Measurements from ENCODE around the gene VSTM1.
"Not testable (repeated sequence)": the region's sequence is repeated elsewhere in the genome, so short reads cannot be mapped to it uniquely, and the experiment has no call there.

The VSTM1 gene

DNA sequence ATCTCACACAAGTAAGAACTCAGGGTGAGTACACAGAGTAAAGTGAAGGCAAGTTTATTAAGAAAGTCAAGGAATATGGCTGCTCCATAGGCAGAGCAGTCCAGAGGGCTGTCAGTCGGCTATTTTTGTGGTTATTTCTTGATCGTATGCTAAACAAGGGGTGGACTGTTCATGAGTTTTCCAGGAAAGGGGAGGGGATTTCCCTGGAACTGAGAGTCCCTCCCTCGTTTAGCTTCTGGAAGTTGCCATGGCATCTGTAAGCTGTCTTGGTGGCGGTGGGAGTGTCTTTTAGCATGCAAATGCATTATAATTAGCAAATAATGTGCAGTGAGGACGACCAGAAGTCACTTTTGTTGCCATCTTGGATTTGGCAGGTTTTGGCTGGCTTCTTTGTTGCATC, 5.8 kb upstream of the VSTM1 start:
- FAIRE-seq: no peak

DNA sequence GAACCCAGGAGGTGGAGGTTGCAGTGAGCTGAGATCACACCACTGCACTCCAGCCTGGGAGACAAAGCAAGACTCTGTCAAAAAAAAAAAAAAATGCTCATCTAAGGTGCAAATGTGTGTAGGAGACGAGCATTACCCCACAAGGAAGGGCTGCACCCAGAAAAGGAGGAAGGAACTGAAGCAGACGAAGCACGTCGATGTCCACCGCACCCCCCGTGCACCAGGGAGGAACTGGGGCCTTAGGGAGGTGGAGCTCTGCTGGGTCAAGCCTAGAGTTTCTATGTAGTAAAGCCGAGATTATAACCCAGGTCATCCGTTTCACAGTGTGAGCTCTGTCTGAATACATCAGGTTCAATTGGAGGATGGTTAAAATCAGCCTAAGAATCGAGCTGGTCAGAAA, 1.1 kb downstream of the VSTM1 start:
- FAIRE-seq: no peak

DNA sequence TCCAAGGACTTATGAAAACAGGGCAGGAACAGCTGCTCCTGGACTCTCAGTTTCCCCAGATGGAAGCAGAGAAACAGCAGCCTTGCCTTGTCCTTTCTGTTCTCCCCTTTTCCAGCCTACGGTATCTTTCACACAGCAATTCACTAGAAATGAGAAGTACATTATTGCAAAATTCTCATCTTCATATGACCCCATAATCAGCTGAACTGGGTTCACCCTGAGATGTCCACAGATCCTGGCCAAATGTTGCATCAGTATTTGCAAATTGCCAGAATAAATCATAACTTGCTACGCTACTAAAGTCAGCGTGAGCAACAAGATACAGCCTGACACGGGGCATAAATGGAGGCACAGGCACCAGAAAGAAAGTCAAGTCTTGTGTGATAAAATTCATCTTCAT, 16.1 kb downstream of the VSTM1 start:
- no peak for FAIRE-seq

DNA sequence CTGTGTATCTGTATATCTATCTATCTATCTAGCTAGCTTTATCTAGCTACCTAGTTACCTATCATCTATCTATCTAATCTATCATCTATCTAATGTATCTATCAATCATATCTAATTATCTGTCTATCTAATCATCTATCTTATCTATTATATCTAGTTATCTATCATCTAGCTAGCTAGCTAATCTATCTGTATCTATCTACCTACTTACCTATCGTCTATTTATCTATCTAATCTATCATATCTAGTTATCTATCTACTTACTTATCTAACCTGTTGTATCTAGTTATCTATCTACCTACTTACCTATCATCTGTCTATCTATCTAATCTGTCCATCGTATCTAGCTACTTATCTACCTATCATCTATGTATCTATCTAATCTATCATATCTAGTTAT, 17.9 kb downstream of the VSTM1 start:
- FAIRE-seq: no peak

DNA sequence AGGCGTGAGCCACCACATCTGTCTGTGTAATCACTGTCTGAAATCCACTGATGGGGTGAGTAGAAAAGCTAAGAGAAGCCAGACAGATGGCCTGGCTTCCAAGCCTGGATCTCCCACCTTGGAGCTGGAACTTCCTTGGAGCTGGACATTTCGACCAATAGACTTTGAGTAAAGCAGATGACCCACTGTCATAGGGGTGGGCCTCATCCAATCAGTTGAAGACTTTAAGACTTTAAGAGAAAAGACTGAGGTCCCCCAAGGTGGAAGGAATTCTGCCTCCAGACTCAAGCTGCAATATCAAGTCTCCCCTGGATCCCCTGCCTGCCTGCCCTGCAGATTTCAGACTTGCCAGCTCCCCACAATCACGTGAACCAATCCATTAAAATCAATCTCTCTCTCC, 20.7 kb downstream of the VSTM1 start:
- no peak for FAIRE-seq

DNA sequence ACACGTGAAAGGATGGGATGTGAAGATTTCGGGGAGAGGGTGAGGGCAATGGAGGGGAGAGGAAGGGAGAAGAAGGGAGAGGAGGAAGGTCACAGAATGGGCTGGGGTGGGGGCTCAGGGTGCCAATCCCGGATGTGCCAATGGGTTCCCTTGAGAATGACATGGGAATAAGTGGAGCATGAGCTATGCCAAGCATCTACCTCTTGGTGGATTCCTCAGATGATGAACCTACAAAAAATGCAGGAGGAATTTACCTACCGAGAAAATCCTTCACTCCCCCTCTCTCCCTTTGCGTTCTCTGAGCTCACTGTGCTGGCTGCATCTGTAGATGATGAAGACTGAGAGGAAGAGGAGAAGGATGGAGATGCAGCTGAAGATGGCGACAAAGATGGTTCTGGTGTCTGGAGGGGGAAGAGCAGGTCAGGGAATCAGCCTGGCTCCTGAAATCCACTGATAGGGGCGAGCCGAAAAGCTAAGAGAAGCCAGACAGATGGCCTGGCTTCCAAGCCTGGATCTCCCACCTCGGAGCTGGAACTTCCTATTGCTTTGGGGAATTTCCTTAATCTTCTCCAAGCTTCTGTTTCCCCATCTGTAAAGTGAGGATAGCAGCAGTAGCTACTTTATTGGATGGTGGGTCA, 21.6 kb downstream of the VSTM1 start:
- FAIRE-seq: no peak

DNA sequence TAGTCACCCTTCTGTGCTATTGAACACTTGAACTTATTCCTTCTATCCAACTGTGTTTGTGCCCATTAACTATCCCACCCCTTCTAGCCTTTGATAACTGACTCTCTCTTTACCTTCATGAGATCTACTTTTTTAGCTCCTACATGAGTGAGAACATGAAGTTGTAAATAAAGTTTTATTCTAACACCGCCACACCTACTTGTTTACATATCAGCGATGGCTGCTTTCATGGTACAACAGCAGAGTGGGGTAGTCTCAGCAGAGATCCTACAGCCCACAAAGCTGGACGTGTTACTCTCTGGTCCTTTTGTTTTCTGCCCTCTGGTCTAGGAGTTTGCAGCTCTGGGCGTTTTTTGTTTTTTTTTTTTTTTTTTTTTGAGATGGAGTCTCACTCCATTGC, 23.7 kb downstream of the VSTM1 start:
- no peak for FAIRE-seq

DNA sequence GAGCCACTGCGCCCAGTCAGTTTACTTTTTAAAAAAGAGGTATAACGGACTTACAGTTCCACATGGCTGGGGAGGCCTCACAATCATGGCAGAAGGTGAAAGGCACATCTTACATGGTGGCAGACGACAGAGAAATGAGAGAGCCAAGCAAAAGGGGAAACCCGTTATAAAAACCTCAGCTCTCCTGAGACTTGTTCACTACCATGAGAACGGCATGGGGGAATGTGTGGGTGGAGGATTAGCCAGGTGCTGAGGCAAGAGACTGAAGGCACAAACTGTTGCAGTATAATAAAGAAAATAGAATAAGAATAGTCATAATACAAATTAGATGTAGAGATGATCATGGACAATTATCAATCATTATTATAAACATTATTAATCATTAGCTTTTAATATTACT, 27.2 kb downstream of the VSTM1 start:
- FAIRE-seq: not testable (repeated sequence)

DNA sequence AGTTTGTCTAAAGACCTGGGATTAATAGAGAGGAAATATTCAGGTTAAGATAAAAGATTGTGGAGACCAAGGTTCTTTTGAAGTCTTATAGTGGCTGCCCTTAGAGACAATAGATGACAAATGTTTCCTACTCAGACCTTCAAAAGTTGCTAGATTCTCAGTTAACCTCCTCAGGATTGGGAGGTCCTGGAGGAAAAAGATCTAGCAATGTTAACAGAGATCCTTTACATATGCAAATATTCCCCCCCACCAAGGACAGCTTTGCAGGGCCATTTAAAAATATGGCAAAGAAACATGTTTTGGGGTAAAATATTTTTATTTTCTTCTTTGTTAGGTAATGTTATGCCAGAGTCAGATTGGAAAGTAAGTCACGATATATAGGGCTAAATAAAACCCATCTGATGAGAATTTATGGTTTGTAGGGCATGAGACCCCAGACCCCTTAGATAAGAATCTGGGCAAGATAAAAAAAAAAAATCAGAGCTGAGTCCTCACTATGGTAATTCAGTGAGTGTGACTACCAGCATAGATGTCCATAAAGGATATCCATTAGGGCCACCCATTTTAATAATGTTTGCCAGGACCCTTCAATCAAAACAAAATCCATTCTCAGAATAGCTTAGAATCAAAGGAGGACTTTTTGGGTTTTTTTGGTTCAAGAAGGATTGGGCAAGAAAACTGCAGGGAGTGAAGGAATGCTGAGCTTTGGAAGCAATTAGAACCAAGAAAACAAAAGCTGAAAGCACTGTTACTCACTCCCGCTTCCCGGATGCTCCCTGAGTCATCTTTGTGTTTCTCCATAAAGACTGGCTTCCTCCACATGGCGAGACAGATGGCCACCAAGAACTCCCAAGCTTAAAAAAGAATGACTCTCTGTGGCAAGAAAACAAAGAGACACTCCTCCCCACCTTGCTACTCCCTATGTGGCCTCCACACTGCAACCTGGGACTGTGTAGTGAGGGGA, 28.2 kb downstream of the VSTM1 start:
- FAIRE-seq: no peak

DNA sequence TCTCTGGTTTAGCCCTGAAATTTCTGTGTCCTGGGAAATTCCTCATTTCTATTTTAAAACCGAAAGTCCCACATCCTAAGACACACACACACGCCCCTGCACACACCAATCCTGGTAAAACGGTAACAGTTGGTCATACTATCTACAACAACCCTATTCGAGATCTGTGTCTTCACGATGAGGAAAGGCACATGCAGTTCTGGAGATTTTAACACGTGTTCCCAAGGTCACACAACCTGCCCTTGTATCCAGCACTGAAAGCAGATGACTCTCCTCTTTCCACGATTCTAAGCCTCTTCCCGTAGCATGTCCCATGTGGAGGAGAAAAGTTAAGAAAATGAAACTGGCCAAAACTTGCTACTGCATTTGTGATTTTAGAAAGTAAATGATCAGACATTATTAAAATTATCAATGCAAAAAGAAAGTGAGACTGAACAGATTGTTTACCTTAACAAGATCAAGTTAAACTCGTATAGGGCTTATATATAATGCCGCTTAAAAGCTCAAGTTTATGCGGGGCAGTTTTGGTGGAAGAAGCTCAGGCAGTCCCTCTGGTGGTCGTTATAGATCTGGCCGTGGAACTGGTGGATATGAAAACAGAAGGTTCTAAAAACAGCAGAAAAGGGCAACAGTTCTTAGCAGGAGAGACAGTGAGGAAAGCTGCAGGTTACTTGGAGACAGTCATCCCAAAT, 32.7 kb downstream of the VSTM1 start:
- no peak for FAIRE-seq

DNA sequence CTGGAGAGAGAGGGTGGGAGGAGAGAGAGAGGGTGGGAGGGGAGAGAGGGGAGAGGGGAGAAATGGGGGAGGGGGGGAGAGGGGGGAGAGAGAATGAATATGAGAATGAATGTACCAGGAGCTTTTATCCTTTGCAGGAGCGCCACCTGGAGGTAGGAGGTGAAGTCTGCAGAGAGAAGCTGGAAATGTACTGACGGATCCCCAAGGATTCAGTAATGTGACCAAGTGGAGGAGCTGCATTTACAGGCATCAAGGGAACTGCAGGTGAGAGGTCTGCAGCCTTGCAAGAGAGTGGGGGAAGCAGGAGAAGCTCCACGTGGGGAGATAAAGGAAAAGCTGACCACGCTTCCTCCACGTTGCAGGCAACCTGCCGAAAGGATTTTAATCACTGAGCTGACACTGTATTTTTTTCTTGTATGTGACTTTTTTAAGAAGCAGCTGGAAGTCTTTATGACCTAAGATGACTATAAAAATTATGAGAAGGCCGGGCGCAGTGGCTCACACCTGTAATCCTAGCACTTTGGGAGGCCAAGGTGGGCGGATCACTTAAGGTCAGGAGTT, 33.7 kb downstream of the VSTM1 start:
- FAIRE-seq: no peak

DNA sequence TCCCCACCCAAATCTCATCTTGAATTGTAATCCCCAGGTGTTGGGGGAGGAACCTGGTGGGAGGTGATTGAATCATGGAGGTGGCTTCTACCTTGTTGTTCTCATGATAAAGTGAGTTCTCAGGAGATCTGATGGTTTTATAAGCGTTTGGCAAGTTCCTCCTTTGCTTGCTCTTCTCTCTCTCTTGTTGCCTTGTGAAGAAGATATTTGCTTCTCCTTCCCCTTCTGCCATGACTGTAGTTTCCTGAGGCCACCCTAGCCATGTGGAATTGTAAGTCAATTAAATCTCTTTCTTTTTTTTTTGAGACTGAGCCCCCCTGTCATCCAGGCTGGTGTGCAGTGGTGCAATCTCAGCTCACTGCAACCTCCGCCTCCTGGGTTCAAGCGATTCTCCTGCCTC, 34.4 kb downstream of the VSTM1 start:
- no peak for FAIRE-seq

DNA sequence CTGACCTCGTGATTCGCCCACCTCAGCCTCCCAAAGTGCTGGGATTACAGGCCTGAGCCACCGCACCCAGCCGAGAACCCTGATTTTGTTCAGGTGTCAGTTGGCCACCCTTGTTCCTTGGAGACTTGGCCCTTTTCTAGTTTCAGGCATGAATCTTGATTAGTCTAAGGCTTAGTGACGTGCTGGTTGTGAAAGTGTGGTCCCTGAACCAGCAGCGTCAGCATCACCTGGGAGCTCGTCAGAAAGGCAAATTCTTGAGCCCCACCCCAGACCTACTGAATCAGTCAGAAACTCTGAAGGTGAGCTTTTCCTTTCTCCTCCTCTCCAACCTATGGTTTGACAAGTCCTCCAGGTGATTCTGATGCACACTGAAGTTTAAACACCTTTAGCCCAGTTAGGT, 37.0 kb downstream of the VSTM1 start:
- no peak for FAIRE-seq

DNA sequence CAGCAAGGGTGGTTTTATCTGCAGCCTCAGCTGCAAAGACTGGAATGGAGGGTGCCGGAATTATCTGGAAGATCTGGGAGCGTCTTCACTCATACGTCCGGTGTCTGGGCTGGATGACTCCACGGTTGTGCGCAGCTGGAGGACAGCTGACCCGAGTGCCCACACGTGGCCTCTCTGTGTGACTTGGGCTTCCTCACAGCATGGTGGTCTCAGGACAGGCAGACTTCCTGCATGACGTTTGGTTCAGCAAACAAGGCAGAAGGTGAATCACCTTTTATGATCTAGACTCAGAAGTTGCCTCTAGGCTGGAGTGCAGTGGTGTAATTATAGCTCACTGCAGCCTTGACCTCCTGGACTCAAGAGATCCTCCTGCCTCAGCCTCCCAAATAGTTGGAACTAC, 39.0 kb downstream of the VSTM1 start:
- no peak for FAIRE-seq

DNA sequence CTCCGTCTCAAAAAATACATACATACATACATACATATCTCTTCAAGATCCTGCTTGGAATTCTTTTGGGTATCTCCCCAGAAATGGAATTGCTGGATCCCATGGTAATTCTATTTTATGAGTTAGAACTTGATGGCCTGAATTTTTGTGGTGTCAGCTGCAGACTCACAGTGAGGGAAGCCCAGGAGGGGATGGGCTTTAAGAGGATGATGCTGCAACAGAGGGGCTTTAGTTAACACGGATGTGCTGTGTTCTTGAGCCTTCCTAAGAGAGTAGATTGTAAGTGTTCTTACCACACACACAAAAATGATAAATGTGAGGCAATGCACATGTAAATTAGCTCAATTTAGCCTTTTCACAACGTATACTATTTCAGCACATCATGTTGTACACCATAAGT, 40.5 kb downstream of the VSTM1 start:
- no peak for FAIRE-seq

DNA sequence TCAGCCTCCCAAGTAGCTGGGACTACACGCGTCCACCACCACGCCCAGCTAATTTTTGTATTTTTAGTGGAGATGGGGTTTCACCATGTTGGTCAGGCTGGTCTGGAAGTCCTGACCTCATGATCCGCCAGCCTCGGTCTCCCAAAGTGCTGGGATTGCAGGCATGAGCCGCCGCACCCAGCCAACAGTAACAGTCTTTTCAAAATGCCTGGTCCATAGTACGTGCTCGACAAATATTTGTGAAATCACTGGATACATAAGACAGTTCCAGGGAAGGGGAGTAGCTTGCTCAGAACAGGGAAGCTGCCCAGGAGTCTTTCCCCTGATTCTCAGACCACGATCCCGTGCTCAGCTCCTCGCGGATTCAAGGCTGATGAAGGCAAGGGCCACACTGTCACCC, 41.8 kb downstream of the VSTM1 start:
- FAIRE-seq: no peak

DNA sequence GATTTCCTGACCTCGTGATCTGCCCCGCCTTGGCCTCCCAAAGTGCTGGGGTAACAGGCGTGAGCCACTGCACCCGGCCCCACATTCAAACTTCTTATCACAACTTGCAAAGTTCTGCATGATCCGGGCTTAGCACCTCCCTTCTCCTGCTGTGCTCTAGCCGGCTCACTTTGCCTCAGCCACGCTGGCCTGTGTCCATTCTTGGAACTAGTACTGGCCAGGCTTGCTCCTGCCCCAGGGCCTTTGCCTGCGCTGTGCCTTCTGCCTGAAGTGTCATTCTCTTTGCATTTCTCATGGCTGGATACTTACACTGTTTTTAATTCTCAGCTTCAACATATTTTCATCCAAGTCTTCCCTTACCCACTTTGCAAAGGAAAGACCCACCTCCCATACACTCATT, 42.3 kb downstream of the VSTM1 start:
- no peak for FAIRE-seq

DNA sequence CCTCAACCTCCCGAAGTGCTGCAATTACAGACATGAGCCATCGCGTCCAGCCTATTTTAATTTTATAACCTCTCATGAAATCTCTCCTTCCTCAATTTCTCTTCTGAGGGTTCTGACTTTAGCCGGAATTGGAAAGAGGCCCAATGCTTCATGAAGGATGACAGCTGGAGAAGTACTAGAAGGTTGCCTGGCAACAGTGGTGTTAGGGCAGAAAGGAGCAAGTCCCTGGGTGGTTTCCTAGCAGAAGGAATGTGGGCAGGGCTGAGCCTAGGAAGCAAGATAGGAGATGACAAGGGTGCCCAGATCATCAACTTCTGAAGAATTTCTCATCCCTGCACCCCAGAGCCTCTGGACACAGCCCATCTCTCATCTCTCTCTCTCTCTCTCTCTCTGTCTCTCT, 46.4 kb downstream of the VSTM1 start:
- FAIRE-seq: no peak

DNA sequence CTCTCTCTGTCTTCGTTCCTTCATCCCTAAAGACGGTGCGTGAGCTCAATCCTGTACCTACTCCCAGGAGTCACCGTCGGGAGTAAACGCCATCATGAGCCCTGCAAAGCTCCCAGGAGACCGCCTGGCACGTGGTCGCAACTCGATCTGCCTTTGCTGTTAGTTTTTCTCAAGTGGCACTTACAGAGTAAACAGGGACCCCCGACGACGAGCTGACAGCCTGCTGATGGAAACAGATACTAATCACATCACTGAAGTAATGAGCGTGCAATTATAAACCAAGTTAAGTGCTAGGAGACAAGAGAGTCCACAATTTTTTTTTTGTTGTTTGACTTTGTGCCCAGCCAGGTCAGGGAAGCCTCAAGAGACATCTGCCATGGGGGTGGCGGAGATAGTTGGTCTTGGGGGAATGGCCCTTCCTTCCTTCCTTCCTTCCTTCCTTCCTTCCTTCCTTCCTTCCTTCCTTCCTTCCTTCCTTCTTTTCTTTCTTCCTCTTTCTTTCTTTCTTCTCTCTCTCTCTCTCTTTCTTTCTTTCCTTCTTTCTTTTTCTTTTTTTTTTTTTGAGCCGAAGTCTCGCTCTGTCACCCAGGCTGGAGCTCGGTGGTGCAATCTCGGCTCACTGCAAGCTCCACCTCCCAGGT, 48.7 kb downstream of the VSTM1 start:
- FAIRE-seq: no peak

DNA sequence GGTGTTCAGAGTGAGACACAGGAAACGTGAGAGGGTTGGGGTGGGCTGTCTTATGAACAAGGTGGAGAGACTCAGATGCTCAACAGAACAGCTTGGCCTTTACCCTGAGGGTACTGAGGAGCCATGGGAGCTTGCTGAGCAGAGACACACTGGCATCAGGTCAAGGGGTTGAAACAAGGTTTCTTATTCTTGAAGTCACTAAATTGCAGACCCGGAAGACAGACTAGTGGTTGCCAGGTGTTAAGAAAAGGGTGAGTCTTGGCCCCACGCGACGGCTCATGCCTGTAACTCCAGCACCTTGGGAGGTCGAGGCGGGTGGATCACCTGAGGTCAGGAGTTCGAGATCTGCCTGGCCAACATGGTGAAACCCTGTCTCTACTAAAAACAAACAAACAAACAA, 49.8 kb downstream of the VSTM1 start:
- no peak for FAIRE-seq

DNA sequence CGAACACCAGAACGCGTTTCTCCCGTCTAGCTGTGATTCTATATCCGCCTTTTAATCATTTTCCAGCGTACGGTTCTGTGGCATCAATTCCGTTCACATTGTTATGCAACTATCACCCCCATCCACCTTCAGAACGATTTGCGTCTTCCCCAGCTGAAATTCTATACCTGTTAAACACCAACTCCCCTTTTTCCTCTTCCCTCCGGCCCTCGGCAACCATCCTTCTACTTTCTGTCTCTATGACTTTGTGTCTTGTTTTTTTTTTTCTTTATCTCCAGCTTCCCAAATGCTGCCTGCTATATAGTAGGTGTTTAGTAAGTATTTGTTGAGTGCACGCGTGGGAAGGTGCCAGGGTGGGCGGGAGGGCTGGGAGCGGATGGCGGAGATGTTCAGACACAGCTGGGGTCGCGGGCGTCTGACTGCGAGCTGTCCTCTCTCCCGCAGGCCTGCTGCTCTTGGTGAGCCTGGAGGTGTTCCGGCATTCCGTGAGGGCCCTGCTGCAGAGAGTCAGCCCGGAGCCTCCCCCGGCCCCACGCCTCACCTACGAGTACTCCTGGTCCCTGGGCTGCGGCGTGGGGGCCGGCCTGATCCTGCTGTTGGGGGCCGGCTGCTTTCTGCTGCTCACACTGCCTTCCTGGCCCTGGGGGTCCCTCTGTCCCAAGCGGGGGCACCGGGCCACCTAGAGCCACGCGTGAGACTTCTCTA, 52.0 kb downstream of the VSTM1 start:
- no peak for FAIRE-seq

DNA sequence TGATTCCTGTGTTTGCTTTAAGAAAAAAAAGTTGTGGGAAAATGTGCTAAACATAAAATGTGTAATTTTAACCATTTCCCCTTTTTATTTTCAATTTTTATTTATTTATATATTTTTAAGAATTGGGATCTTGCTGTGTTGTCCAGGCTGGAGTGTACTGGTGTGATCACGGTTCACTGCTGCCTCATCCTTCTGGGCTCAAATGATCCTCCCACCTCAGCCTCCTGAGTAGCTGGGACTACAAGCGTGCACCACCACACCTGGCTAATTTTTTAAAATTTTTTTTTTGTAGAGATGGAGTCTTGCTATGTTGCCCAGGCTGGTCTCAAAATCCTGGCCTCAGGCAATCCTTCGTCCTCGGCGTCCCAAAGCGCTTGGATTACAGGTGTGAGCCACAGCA, 53.2 kb downstream of the VSTM1 start:
- no peak for FAIRE-seq
